GM19324 (cell line): ENCODE data around the gene GLIS1.

Source experiments
- ATAC-seq: cut with Tn5 transposase; IDR thresholded peaks from one replicate; pipeline ENCODE4 v1.9.1; 2021; ENCODE audit warnings: mild to moderate bottlenecking, moderate library complexity; ENCODE audit not compliant: unreplicated experiment, low FRiP score

GLIS1 gene

DNA sequence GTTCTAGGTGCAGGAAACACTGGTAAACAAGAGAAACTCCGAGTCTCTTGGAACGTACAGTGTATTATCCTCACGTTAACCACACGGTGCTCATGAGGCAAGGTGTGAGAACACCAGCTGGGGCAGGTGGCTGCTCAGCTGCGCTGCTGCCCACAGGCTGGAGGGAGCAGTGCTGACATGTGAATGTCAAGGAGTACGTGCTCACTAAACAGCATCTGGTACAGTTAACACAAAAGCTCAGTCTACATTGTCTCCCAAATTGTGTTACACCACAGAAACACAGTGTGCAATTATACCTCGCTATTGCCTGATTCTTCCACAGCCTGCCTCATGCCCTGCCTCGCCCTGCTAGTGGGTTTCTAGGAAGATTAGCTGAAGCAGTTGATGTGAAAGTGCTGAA is 138.4 kb downstream of the GLIS1 start:
- ATAC-seq: no peak

DNA sequence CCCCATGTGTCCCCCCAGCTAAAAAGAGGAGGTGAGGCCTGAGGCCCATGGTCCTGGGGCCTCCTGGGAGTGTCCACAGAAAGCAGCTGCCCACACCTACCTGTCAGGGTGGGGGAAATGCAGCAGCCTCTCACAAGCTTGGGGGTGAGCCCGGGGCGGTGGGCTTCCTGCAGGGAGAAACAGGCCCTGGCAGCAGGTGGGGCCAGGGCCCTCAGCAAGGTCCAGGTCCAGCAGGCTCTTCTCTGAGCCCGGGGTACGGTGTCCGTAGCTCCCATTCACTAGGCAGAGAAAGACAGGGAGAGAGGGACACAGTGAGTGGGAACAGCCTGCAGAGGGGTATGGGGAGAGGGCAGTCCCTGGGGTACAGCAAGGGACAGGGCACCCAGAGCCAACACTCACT is 139.0 kb downstream of the GLIS1 start:
- ATAC-seq: no peak

GRCh38 chr1:53599481-53599880 is 139.5 kb downstream of the GLIS1 start:
- no peak for ATAC-seq

DNA sequence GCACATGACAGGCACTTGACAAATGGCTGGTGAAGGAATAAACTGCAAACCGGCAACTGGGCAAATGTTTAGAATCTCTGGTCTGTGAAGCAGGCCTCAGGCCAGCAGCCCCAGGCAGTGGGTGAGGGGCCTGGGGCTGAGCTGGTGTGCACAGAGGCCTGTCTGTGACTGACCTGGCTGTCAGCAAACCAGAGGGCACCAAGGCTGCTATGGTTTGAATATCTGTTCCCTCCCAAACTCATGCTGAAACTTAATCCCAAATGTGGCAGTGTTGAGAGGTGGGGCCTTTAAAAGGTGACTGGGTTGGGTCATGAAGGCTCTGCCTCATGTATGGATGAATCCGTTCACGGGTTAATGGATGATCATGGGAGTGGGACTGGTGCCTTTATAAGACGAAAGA is 140.0 kb downstream of the GLIS1 start:
- ATAC-seq: no peak

GRCh38 chr1:53595906-53596305 is 143.1 kb downstream of the GLIS1 start:
- ATAC-seq: no peak

- no peak for ATAC-seq
These were observed 144.4 kb downstream of the GLIS1 start for GRCh38 chr1:53594391-53595180.

DNA sequence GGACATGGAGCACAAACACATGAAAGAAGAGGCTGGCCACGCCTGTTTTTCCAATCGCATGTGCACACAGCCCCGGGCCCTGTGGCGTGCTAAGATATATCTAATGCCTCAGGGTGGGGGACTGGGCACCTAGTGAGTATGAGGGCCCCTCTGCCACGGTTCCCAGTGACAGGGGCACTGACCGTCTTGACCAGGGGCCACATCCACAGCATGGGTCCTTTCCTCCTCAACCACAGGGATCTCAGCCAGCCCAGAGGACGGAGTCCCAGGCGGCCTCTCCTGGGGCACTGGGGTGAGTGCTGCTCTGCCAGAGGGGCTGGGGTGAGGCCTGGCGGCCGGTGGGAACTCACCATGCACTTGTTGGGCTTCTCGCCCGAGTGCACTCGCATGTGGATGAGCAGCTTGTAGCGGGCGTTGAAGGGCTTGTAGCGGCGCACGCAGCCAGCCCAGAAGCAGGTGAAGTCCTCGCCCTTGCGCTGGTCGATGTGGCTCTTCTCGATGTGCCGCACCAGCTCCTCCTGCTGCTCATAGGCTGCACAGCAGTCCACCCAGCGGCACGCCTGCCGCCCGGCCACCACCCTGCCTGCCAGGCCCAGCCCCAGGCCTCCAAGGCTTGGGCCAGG is 145.1 kb downstream of the GLIS1 start:
- ATAC-seq: no peak

DNA sequence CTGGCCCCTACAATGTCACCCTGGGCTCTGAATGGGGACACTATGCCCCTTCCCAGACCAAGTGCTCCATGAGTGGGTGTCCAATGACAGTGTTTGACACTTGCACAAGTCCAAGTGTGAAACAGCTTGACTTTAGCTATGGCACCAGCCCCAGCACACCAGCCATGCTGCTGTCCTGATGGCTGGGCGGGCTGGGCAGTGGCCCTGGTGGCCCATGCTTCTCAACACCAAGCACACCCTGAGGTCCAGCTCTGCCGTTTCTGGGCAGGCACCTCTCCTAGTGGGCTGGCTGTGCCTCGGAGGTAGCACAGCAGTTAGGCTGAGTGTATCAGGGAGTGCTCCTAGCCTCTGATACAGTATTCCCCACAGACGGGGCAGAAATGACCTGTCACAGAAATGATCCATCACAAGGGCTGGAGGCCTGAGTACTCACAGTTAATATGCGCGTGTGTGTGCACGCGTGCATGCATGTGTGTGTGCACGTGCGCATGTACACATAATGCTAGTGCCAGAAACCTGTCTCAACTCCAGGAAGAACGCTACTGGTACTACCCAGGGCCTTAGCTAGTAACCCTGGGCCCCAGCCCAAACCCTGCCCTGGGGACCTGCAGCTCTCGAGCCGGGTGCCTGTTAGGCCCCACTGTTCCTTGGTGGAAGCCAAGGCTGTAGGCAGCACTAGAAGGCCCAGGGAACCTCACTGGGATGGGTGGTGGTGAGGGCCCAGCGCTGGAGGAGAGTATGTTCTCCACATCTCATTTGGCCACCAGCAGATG is 145.8 kb downstream of the GLIS1 start:
- no peak for ATAC-seq

- no peak for ATAC-seq
These were observed 146.4 kb downstream of the GLIS1 start for GRCh38 chr1:53592521-53592982.

GRCh38 chr1:53591924-53592323 is 147.0 kb downstream of the GLIS1 start:
- no peak for ATAC-seq

DNA sequence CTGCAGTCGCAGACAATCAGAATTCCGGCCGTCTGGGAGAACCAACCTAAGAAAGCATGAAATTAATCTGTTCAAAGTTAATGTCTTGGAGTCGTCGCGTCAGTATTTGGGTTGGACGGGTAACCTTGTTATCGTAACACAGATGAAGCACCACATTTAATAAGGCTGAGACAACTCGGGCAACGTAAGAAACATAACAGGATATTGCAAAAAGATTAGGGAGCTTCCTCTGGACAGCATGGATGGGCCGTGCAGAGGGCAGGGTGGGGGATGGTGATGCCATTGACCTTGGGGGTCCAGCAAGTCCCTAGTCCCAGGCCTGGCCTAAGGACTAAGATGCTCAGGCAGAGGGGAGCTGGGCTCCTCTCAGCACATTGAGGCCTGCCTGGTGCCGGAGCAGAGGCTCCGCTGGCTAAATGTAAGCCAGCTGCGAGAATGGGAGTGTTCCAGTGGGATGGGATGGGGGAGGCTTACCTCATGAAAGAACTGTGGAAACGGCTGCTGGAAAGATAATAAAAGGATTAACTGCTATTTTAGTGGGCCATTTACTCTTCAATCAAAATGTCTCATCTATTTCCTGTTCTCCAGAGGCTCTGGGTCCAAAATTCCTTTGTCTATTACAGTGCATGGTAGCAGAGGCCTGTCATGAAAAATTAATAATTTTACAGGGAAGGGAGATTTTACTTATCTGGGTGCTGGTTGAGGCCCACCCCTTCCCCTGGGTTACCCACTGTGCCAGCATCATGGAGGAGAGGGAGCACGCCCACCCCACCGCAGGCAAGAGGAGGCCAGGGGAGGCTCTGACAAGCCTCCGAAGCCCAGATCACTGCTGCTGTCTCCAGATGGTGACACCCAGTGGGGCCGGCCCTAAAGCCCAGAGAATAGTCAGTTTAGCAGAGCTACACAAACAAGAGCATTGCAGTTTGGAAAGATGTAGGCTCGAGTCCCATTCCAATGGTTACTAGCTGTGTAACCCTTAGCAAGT is 148.1 kb downstream of the GLIS1 start:
- ATAC-seq: no peak

- no peak for ATAC-seq
These were observed 148.9 kb downstream of the GLIS1 start for GRCh38 chr1:53590104-53590503.

GRCh38 chr1:53589043-53589887 is 149.7 kb downstream of the GLIS1 start:
- no peak for ATAC-seq

GRCh38 chr1:53588053-53588779 is 150.7 kb downstream of the GLIS1 start:
- ATAC-seq: no peak

DNA sequence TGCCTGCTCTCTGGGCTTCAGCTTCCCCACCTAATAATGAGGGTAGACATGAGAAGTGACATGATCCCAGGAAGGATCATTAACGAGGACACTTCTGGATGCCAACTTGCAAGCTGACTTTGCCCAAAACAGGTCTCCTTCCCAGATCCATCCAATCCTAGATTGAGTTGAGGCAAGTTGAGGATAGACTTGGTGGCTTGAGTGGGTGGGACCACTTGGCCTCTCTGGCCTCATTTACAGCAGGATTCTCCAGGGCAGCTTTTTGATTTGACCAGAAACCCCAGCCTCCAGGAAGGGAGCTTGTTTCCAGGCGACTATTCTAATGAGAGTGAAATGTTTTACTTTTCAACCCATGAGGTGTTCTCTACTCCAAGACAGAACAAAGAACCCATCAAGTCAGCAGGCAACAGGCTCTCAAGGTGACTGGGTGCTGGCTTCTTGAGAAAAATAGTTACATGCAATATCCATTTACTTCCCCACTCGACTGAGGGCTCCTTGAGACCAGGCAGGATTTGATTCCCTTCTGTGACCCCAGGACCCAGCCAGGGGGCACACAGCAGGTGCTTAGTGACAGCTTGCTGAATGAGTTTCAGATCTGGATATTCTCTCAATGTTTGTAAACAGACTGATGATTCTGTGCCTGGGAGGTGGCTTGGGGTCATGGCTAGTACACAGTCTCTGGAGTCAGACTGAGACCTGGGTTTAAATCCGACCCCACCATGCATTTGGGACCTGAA is 151.5 kb downstream of the GLIS1 start:
- ATAC-seq: no peak

DNA sequence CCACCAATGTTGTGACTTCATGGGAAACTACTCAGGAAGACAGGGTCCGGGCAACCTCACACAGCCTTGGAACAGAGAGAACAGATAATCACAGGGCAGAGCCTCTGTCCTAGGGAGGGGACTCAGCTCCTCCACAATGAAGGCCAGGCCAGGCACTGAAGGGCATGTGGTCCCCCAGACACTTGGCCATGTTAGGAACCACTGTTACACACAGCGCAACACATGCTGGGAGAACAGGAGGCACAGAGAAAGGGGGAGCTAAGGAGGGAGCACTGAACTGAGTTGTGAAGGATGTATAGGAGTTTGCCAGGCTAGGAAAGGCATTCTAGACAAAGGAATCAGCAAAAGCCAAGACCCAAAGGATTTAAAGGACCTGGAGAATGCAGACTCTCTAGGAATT is 152.2 kb downstream of the GLIS1 start:
- no peak for ATAC-seq

- ATAC-seq: no peak
These were observed 153.4 kb downstream of the GLIS1 start for GRCh38 chr1:53585565-53585964.

GRCh38 chr1:53585129-53585528 is 153.8 kb downstream of the GLIS1 start:
- no peak for ATAC-seq
